K562 (cell line): ENCODE data around the gene BCL2A1. TPM values are rescaled to one million over a fixed set of nuclear protein-coding genes. Genes with fewer than 3 reads are reported as not detected.

Source experiments
- CTBP1 ChIP-seq: fragments of 450-650 bp; IDR thresholded peaks from 2 replicates; pipeline ENCODE4 v1.6.1; 2016; ENCODE audit warnings: borderline replicate concordance
- DACH1 ChIP-seq: fragments of 450-650 bp; IDR thresholded peaks from 2 replicates; pipeline ENCODE4 v1.6.1; 2018; ENCODE audit not compliant: partially characterized antibody
- DPF2 ChIP-seq: fragments of 450-650 bp; IDR thresholded peaks from 2 replicates; pipeline ENCODE4 v1.6.1; 2016
- E2F1 ChIP-seq: sonication (generic); formaldehyde crosslinking; IDR thresholded peaks from 2 replicates; pipeline ENCODE4 v1.8.1; 2023; ENCODE audit warnings: mild to moderate bottlenecking, missing genetic modification reagents, moderate library complexity
- FIP1L1 ChIP-seq: fragments of 200-400 bp; formaldehyde crosslinking; IDR thresholded peaks from 2 replicates; pipeline ENCODE4 v1.6.1; 2018; ENCODE audit warnings: mild to moderate bottlenecking, low read depth, low read length; ENCODE audit not compliant: poor library complexity, severe bottlenecking
- IRF2 ChIP-seq: sonication (generic); formaldehyde crosslinking; IDR thresholded peaks from 2 replicates; pipeline ENCODE4 v1.8.1; 2022; ENCODE audit warnings: mild to moderate bottlenecking, missing genetic modification reagents
- L3MBTL2 ChIP-seq: fragments of 450-650 bp; IDR thresholded peaks from 2 replicates; pipeline ENCODE4 v1.6.1; 2016; ENCODE audit warnings: mild to moderate bottlenecking, moderate library complexity
- MAZ ChIP-seq, 2 experiments: fragments of 450-650 bp in 1 of 2; sonication (generic) in 1 of 2; formaldehyde crosslinking; IDR thresholded peaks in 1 of 2; conservative IDR thresholded peaks in 1 of 2; 2 replicates each; pipeline versions ENCODE4 v1.4.0 to v1.5.0; 2020; ENCODE audit warnings: mild to moderate bottlenecking in 1 of 2, missing genetic modification reagents in 1 of 2
- NR2C2 ChIP-seq, 2 experiments: fragments of 200-800 bp in 1 of 2; sonication (Bioruptor generic) in 1 of 2; sonication (generic) in 1 of 2; formaldehyde crosslinking in 1 of 2; IDR thresholded peaks; 2 replicates each; pipeline versions ENCODE4 v1.6.1 to v1.8.0; 2016 to 2022; ENCODE audit warnings: mild to moderate bottlenecking in 1 of 2, missing compliant biosample characterization in 1 of 2, missing genetic modification characterization in 1 of 2, missing genetic modification reagents in 1 of 2
- OTX1 ChIP-seq: fragments of 450-650 bp; formaldehyde crosslinking; IDR thresholded peaks from 2 replicates; pipeline ENCODE4 v1.4.0; 2022; ENCODE audit warnings: mild to moderate bottlenecking
- PHF8 ChIP-seq: fragments of 200-600 bp; sonication (generic); IDR thresholded peaks from 2 replicates; pipeline ENCODE4 v1.6.1; 2012; ENCODE audit warnings: mixed run types, mild to moderate bottlenecking, inconsistent platforms, low read length, moderate library complexity, borderline replicate concordance
- RBM25 ChIP-seq: fragments of 200-400 bp; formaldehyde crosslinking; IDR thresholded peaks from 2 replicates; pipeline ENCODE4 v1.6.1; 2018; ENCODE audit warnings: low read length, low read depth, moderate library complexity; ENCODE audit not compliant: severe bottlenecking
- RCOR1 ChIP-seq, 2 experiments: IDR thresholded peaks; 2 replicates each; pipeline ENCODE4 v1.6.1; 2012; ENCODE audit warnings: low read depth in 2 of 2, low read length in 2 of 2, borderline replicate concordance in 1 of 2, improper control_type of control experiment in 1 of 2
- SAFB ChIP-seq: fragments of 200-400 bp; formaldehyde crosslinking; IDR thresholded peaks from 2 replicates; pipeline ENCODE4 v1.6.1; 2017; ENCODE audit warnings: low read depth, low read length, borderline replicate concordance
- SMARCA4 ChIP-seq: fragments of 450-650 bp; IDR thresholded peaks from 2 replicates; pipeline ENCODE4 v1.6.1; 2016
- U2AF1 ChIP-seq: fragments of 200-400 bp; formaldehyde crosslinking; optimal IDR thresholded peaks from 2 replicates; pipeline ENCODE3; 2017; ENCODE audit warnings: mild to moderate bottlenecking, low read depth, low read length, moderate library complexity
- ZC3H8 ChIP-seq: fragments of 450-650 bp; IDR thresholded peaks from 2 replicates; pipeline ENCODE4 v1.6.1; 2017
- ZNF384 ChIP-seq: IDR thresholded peaks from 2 replicates; pipeline ENCODE4 v1.6.1; 2012; ENCODE audit warnings: low read depth, low read length, improper control_type of control experiment
- polyA plus RNA-seq, 8 experiments: library from polyadenylated mRNA; depleted of rRNA in 4 of 8; stranded (reverse) in 5 of 8; unstranded in 3 of 8; fragments of >200 nt; fragmentation: Nextera tagmentation in 2 of 8; fragmentation: Illumina TruSeq in 1 of 8; extraction: Ambion mirVana in 2 of 8; extraction: Trizol in 1 of 8; gene quantifications; 2 replicates each; pipeline versions ENCODE4 v1.2.1 to v1.2.3, GENCODE V29; 2011 to 2014; ENCODE audit warnings: inconsistent platforms in 1 of 8, missing spikeins in 1 of 8
- total RNA-seq, 7 experiments: library from RNA; depleted of rRNA in 6 of 7; stranded (reverse); fragments of >200 nt in 6 of 7; fragmentation: Illumina TruSeq in 2 of 7; extraction: Trizol in 2 of 7; gene quantifications; 2 replicates each; pipeline versions ENCODE4 v1.2.1 to v1.2.3, GENCODE V29; 2011 to 2021; ENCODE audit warnings: low replicate concordance in 1 of 7
- TF ChIP-seq, protein P1 (sequence below): fragments of 200-800 bp; sonication (Bioruptor generic); IDR thresholded peaks from 2 replicates; pipeline ENCODE4 v1.6.1; 2017; ENCODE audit warnings: missing genetic modification characterization, missing compliant biosample characterization
- TF ChIP-seq, protein P2 (sequence below): fragments of 450-650 bp; IDR thresholded peaks from 2 replicates; pipeline ENCODE4 v1.7.1; 2018; ENCODE audit warnings: mild to moderate bottlenecking, low read depth; ENCODE audit not compliant: partially characterized antibody

Gene BCL2A1
- total and polyA plus RNA-seq, 9 of the 15 experiments (the other 6 are each of a cell fraction or from before 2014, with no cell fraction given) = 0.11 to 1.2 (median 0.25) TPM; not detected in 4

DNA sequence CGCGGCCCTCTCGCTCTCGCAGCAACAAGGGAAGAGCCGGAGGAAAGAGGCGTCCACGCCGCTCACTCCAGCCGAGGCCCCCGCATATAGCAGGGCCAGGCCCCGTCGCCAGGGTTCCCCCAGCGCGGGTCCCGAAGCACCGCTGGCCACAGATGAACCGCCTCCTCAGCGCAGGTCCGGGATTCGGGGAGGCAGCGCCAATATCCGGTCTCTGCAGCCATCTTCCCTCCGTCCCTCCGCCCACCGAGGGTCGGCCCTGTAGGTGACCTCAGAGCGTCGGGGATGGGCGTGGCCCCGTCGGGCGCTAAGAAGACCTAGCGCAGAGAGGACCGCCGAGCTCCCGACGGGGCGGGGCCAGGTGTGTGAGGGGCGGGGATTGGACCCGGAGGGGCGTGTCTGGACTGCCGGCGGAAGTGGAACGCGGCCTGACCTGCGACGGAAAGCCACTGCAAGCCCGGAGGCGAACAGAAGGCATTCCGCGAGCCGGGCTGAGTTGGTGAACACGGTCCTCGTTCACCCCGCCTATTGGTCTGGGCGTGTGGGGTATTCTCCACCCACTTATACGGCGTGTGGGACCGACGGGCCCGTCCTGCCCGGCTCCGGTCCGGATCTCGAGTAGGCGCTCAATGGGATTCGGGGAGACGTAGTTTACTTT is 47.4 kb downstream of the BCL2A1 start (continued):
- TF ChIP-seq, protein P1, sequence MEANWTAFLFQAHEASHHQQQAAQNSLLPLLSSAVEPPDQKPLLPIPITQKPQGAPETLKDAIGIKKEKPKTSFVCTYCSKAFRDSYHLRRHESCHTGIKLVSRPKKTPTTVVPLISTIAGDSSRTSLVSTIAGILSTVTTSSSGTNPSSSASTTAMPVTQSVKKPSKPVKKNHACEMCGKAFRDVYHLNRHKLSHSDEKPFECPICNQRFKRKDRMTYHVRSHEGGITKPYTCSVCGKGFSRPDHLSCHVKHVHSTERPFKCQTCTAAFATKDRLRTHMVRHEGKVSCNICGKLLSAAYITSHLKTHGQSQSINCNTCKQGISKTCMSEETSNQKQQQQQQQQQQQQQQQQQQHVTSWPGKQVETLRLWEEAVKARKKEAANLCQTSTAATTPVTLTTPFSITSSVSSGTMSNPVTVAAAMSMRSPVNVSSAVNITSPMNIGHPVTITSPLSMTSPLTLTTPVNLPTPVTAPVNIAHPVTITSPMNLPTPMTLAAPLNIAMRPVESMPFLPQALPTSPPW (CRISPR knock-in tag) = peak; percentile 17; the same call in 1 of the 2 replicates
- no peak for TF ChIP-seq IRF2 (CRISPR knock-in tag)
- no peak for TF ChIP-seq DACH1
- TF ChIP-seq MAZ (CRISPR knock-in tag; conservative IDR thresholded peaks at IDR 0.05 in 1 of 2, IDR thresholded peaks at IDR 0.05 in 1 of 2) = peak in 1 of 2 experiments; percentile 84; a peak in 3 of 4 replicates
- no peak for TF ChIP-seq SMARCA4
- no peak for TF ChIP-seq E2F1
- TF ChIP-seq SAFB = no peak
- TF ChIP-seq, protein P2, sequence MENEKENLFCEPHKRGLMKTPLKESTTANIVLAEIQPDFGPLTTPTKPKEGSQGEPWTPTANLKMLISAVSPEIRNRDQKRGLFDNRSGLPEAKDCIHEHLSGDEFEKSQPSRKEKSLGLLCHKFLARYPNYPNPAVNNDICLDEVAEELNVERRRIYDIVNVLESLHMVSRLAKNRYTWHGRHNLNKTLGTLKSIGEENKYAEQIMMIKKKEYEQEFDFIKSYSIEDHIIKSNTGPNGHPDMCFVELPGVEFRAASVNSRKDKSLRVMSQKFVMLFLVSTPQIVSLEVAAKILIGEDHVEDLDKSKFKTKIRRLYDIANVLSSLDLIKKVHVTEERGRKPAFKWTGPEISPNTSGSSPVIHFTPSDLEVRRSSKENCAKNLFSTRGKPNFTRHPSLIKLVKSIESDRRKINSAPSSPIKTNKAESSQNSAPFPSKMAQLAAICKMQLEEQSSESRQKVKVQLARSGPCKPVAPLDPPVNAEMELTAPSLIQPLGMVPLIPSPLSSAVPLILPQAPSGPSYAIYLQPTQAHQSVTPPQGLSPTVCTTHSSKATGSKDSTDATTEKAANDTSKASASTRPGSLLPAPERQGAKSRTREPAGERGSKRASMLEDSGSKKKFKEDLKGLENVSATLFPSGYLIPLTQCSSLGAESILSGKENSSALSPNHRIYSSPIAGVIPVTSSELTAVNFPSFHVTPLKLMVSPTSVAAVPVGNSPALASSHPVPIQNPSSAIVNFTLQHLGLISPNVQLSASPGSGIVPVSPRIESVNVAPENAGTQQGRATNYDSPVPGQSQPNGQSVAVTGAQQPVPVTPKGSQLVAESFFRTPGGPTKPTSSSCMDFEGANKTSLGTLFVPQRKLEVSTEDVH = no peak
- no peak for TF ChIP-seq RBM25
- no peak for TF ChIP-seq ZC3H8
- no peak for TF ChIP-seq DPF2
- no peak for TF ChIP-seq U2AF1
- TF ChIP-seq PHF8 = peak; percentile 98
- peak; percentile 59 for TF ChIP-seq FIP1L1
- 0 out of 4 replicates have a peak, but pooled peaks of 1 of the 2 experiments have one; percentile 41 for TF ChIP-seq RCOR1 (IDR thresholded peaks at IDR 0.05; ENCODE audit: borderline replicate concordance in 1 of 2, low read depth in 2 of 2, low read length in 2 of 2)
- peak; percentile 48; the same call in 1 of the 2 replicates for TF ChIP-seq NR2C2 (CRISPR knock-in tag; IDR thresholded peaks at IDR 0.05)
- TF ChIP-seq NR2C2 (tag; IDR thresholded peaks at IDR 0.05) = peak; percentile 90
- no peak for TF ChIP-seq OTX1 (CRISPR knock-in tag)
- TF ChIP-seq CTBP1 = peak; percentile 70
- TF ChIP-seq L3MBTL2 = peak; percentile 88
- no peak for TF ChIP-seq ZNF384
